ENCODE measurements around the gene ASMTL.

ASMTL gene

GRCh38 chrX:1422135-1422465 is 30.6 kb downstream of the ASMTL start:
- H3K27ac ChIP-seq (ENCODE audit: low read depth, low read length) = no peak overlapping the region
- H3K36me3 ChIP-seq (ENCODE audit: insufficient read depth, low read length) = peaks cover 50% of the 10 kb centered on the region
- H3K9ac ChIP-seq (ENCODE audit: low read length) = no peak overlapping the region
- no peak overlapping the region for H3K4me3 ChIP-seq (ENCODE audit: low read depth in 1 of 2, low read length in 2 of 2)
- no peaks in the 10 kb centered on the region for H3K4me1 ChIP-seq (ENCODE audit: insufficient read depth, low read length)
- H3K9me3 ChIP-seq (ENCODE audit: low read length) = peaks cover 9% of the 10 kb centered on the region
- no peaks in the 10 kb centered on the region for H3K27me3 ChIP-seq (ENCODE audit: control insufficient read depth in 1 of 2, insufficient read depth in 2 of 2, low read length in 2 of 2)

- Histone ChIP-seq H3K9ac (ENCODE audit: low read length) (no peak overlapping the region), H3K27me3 (ENCODE audit: control insufficient read depth in 1 of 2, insufficient read depth in 2 of 2, low read length in 2 of 2) (no peaks in the 10 kb centered on the region), H3K36me3 (ENCODE audit: insufficient read depth, low read length) (peaks cover 48% of the 10 kb centered on the region), H3K4me3 (ENCODE audit: low read depth in 1 of 2, low read length in 2 of 2) (no peak overlapping the region), H3K9me3 (ENCODE audit: low read length) (peaks cover 9% of the 10 kb centered on the region), H3K4me1 (ENCODE audit: insufficient read depth, low read length) (no peaks in the 10 kb centered on the region), H3K27ac (ENCODE audit: low read depth, low read length) (no peak overlapping the region)
Observed at GRCh38 chrX:1421433-1422134, 31.1 kb downstream of the ASMTL start.

- H3K27me3 ChIP-seq (ENCODE audit: control insufficient read depth in 1 of 2, insufficient read depth in 2 of 2, low read length in 2 of 2) = no peaks in the 10 kb centered on the region
- H3K36me3 ChIP-seq (ENCODE audit: insufficient read depth, low read length) = peaks cover 50% of the 10 kb centered on the region
- H3K27ac ChIP-seq (ENCODE audit: low read depth, low read length) = no peak overlapping the region
- no peaks in the 10 kb centered on the region for H3K4me1 ChIP-seq (ENCODE audit: insufficient read depth, low read length)
- no peak overlapping the region for H3K4me3 ChIP-seq (ENCODE audit: low read depth in 1 of 2, low read length in 2 of 2)
- H3K9me3 ChIP-seq (ENCODE audit: low read length) = peaks cover 9% of the 10 kb centered on the region
- H3K9ac ChIP-seq (ENCODE audit: low read length) = no peak overlapping the region
Observed at GRCh38 chrX:1420371-1420770, 32.3 kb downstream of the ASMTL start.

- H3K4me3 ChIP-seq (ENCODE audit: low read depth in 1 of 2, low read length in 2 of 2) = no peak overlapping the region
- peaks cover 47% of the 10 kb centered on the region for H3K36me3 ChIP-seq (ENCODE audit: insufficient read depth, low read length)
- peaks cover 9% of the 10 kb centered on the region for H3K9me3 ChIP-seq (ENCODE audit: low read length)
- H3K27me3 ChIP-seq (ENCODE audit: control insufficient read depth in 1 of 2, insufficient read depth in 2 of 2, low read length in 2 of 2) = no peaks in the 10 kb centered on the region
- no peaks in the 10 kb centered on the region for H3K4me1 ChIP-seq (ENCODE audit: insufficient read depth, low read length)
- no peak overlapping the region for H3K27ac ChIP-seq (ENCODE audit: low read depth, low read length)
- H3K9ac ChIP-seq (ENCODE audit: low read length) = no peak overlapping the region
Observed at GRCh38 chrX:1419545-1420355, 33.0 kb downstream of the ASMTL start.

- Histone ChIP-seq H3K27me3 (ENCODE audit: control insufficient read depth in 1 of 2, insufficient read depth in 2 of 2, low read length in 2 of 2) (no peaks in the 10 kb centered on the region), H3K27ac (ENCODE audit: low read depth, low read length) (no peak overlapping the region), H3K9ac (ENCODE audit: low read length) (no peak overlapping the region), H3K4me1 (ENCODE audit: insufficient read depth, low read length) (no peaks in the 10 kb centered on the region), H3K9me3 (ENCODE audit: low read length) (peaks cover 9% of the 10 kb centered on the region), H3K4me3 (ENCODE audit: low read depth in 1 of 2, low read length in 2 of 2) (no peak overlapping the region), H3K36me3 (ENCODE audit: insufficient read depth, low read length) (peaks cover 49% of the 10 kb centered on the region)
Observed at GRCh38 chrX:1418901-1419544, 33.7 kb downstream of the ASMTL start.

- Histone ChIP-seq H3K27ac (ENCODE audit: low read depth, low read length) (no peak overlapping the region), H3K4me1 (ENCODE audit: insufficient read depth, low read length) (no peaks in the 10 kb centered on the region), H3K27me3 (ENCODE audit: control insufficient read depth in 1 of 2, insufficient read depth in 2 of 2, low read length in 2 of 2) (no peaks in the 10 kb centered on the region), H3K4me3 (ENCODE audit: low read depth in 1 of 2, low read length in 2 of 2) (no peak overlapping the region), H3K9ac (ENCODE audit: low read length) (no peak overlapping the region), H3K36me3 (ENCODE audit: insufficient read depth, low read length) (peaks cover 53% of the 10 kb centered on the region), H3K9me3 (ENCODE audit: low read length) (peaks cover 9% of the 10 kb centered on the region)
Observed at GRCh38 chrX:1417921-1418771, 34.6 kb downstream of the ASMTL start.

GRCh38 chrX:1416965-1417760 is 35.5 kb downstream of the ASMTL start:
- Histone ChIP-seq H3K27me3 (ENCODE audit: control insufficient read depth in 1 of 2, insufficient read depth in 2 of 2, low read length in 2 of 2) (no peaks in the 10 kb centered on the region), H3K9me3 (ENCODE audit: low read length) (peaks cover 4% of the 10 kb centered on the region), H3K9ac (ENCODE audit: low read length) (no peak overlapping the region), H3K36me3 (ENCODE audit: insufficient read depth, low read length) (peaks cover 47% of the 10 kb centered on the region), H3K27ac (ENCODE audit: low read depth, low read length) (no peak overlapping the region), H3K4me3 (ENCODE audit: low read depth in 1 of 2, low read length in 2 of 2) (no peak overlapping the region), H3K4me1 (ENCODE audit: insufficient read depth, low read length) (no peaks in the 10 kb centered on the region)

- Histone ChIP-seq H3K9ac (ENCODE audit: low read length) (no peak overlapping the region), H3K27me3 (ENCODE audit: control insufficient read depth in 1 of 2, insufficient read depth in 2 of 2, low read length in 2 of 2) (no peaks in the 10 kb centered on the region), H3K4me1 (ENCODE audit: insufficient read depth, low read length) (no peaks in the 10 kb centered on the region), H3K9me3 (ENCODE audit: low read length) (peaks cover 4% of the 10 kb centered on the region), H3K36me3 (ENCODE audit: insufficient read depth, low read length) (peaks cover 39% of the 10 kb centered on the region), H3K4me3 (ENCODE audit: low read depth in 1 of 2, low read length in 2 of 2) (no peak overlapping the region), H3K27ac (ENCODE audit: low read depth, low read length) (no peak overlapping the region)
Observed at GRCh38 chrX:1416327-1416784, 36.4 kb downstream of the ASMTL start.

- no peaks in the 10 kb centered on the region for H3K9me3 ChIP-seq (ENCODE audit: low read length)
- peaks cover 20% of the 10 kb centered on the region for H3K36me3 ChIP-seq (ENCODE audit: insufficient read depth, low read length)
- H3K27ac ChIP-seq (ENCODE audit: low read depth, low read length) = no peak overlapping the region
- no peaks in the 10 kb centered on the region for H3K27me3 ChIP-seq (ENCODE audit: control insufficient read depth in 1 of 2, insufficient read depth in 2 of 2, low read length in 2 of 2)
- H3K4me1 ChIP-seq (ENCODE audit: insufficient read depth, low read length) = no peaks in the 10 kb centered on the region
- no peak overlapping the region for H3K9ac ChIP-seq (ENCODE audit: low read length)
- no peak overlapping the region for H3K4me3 ChIP-seq (ENCODE audit: low read depth in 1 of 2, low read length in 2 of 2)
Observed at GRCh38 chrX:1412551-1413161, 40.1 kb downstream of the ASMTL start.

GRCh38 chrX:1411326-1411725 is 41.4 kb downstream of the ASMTL start:
- peaks cover 26% of the 10 kb centered on the region for H3K36me3 ChIP-seq (ENCODE audit: insufficient read depth, low read length)
- no peak overlapping the region for H3K27ac ChIP-seq (ENCODE audit: low read depth, low read length)
- H3K9ac ChIP-seq (ENCODE audit: low read length) = no peak overlapping the region
- no peaks in the 10 kb centered on the region for H3K4me1 ChIP-seq (ENCODE audit: insufficient read depth, low read length)
- no peaks in the 10 kb centered on the region for H3K9me3 ChIP-seq (ENCODE audit: low read length)
- H3K27me3 ChIP-seq (ENCODE audit: control insufficient read depth in 1 of 2, insufficient read depth in 2 of 2, low read length in 2 of 2) = no peaks in the 10 kb centered on the region
- no peak overlapping the region for H3K4me3 ChIP-seq (ENCODE audit: low read depth in 1 of 2, low read length in 2 of 2)
